Measurements from ENCODE around the gene CCDC148.

The CCDC148 gene

GRCh38 chr2:158179660-158180059 is 276.9 kb downstream of the CCDC148 start:
- no peak overlapping the region for H3K27ac ChIP-seq (ENCODE audit: poor library complexity, severe bottlenecking)
- ATAC-seq (ENCODE audit: low read depth) (peak; percentile 62; the same call in 2 of the 3 replicates), DNase-seq (ENCODE audit: low spot score) (no peak)
- no peaks in the 10 kb centered on the region for H3K27me3 ChIP-seq (ENCODE audit: insufficient read depth, poor library complexity, severe bottlenecking)
- peak; percentile 54 for TF ChIP-seq CTCF (IDR thresholded peaks at IDR 0.05; ENCODE audit: poor library complexity, severe bottlenecking)
- no peak overlapping the region for H3K4me3 ChIP-seq (ENCODE audit: severe bottlenecking)
- H3K4me1 ChIP-seq (ENCODE audit: insufficient read depth, poor library complexity, severe bottlenecking) = no peaks in the 10 kb centered on the region
- H3K36me3 ChIP-seq (ENCODE audit: low read depth) = no peaks in the 10 kb centered on the region
- no peaks in the 10 kb centered on the region for H3K9me3 ChIP-seq (ENCODE audit: severe bottlenecking)

GRCh38 chr2:158178646-158179045 is 277.9 kb downstream of the CCDC148 start:
- H3K27me3 ChIP-seq (ENCODE audit: insufficient read depth, poor library complexity, severe bottlenecking) = no peaks in the 10 kb centered on the region
- H3K9me3 ChIP-seq (ENCODE audit: severe bottlenecking) = no peaks in the 10 kb centered on the region
- no peak overlapping the region for H3K27ac ChIP-seq (ENCODE audit: poor library complexity, severe bottlenecking)
- H3K4me3 ChIP-seq (ENCODE audit: severe bottlenecking) = no peak overlapping the region
- no peaks in the 10 kb centered on the region for H3K36me3 ChIP-seq (ENCODE audit: low read depth)
- H3K4me1 ChIP-seq (ENCODE audit: insufficient read depth, poor library complexity, severe bottlenecking) = no peaks in the 10 kb centered on the region
- no peak for ATAC-seq (ENCODE audit: low read depth)
- no peak for TF ChIP-seq CTCF (IDR thresholded peaks at IDR 0.05; ENCODE audit: poor library complexity, severe bottlenecking)
- DNase-seq (ENCODE audit: low spot score) = no peak

GRCh38 chr2:158174956-158175355 is 281.6 kb downstream of the CCDC148 start:
- Histone ChIP-seq H3K27ac (ENCODE audit: poor library complexity, severe bottlenecking) (no peak overlapping the region), H3K4me1 (ENCODE audit: insufficient read depth, poor library complexity, severe bottlenecking) (no peaks in the 10 kb centered on the region), H3K9me3 (ENCODE audit: severe bottlenecking) (no peaks in the 10 kb centered on the region), H3K27me3 (ENCODE audit: insufficient read depth, poor library complexity, severe bottlenecking) (no peaks in the 10 kb centered on the region), H3K4me3 (ENCODE audit: severe bottlenecking) (no peak overlapping the region), H3K36me3 (ENCODE audit: low read depth) (no peaks in the 10 kb centered on the region)
- no peak for DNase-seq (ENCODE audit: low spot score)
- TF ChIP-seq CTCF (IDR thresholded peaks at IDR 0.05; ENCODE audit: poor library complexity, severe bottlenecking) = no peak
- ATAC-seq (ENCODE audit: low read depth) = no peak

- no peaks in the 10 kb centered on the region for H3K9me3 ChIP-seq (ENCODE audit: severe bottlenecking)
- no peaks in the 10 kb centered on the region for H3K4me1 ChIP-seq (ENCODE audit: insufficient read depth, poor library complexity, severe bottlenecking)
- no peaks in the 10 kb centered on the region for H3K36me3 ChIP-seq (ENCODE audit: low read depth)
- no peaks in the 10 kb centered on the region for H3K27me3 ChIP-seq (ENCODE audit: insufficient read depth, poor library complexity, severe bottlenecking)
- ATAC-seq (ENCODE audit: low read depth) (no peak), DNase-seq (ENCODE audit: low spot score) (no peak)
- no peak for TF ChIP-seq CTCF (IDR thresholded peaks at IDR 0.05; ENCODE audit: poor library complexity, severe bottlenecking)
- no peak overlapping the region for H3K4me3 ChIP-seq (ENCODE audit: severe bottlenecking)
- no peak overlapping the region for H3K27ac ChIP-seq (ENCODE audit: poor library complexity, severe bottlenecking)
Measured at GRCh38 chr2:158174495-158174894, 282.1 kb downstream of the CCDC148 start.

- Histone ChIP-seq H3K27me3 (ENCODE audit: insufficient read depth, poor library complexity, severe bottlenecking) (no peaks in the 10 kb centered on the region), H3K4me3 (ENCODE audit: severe bottlenecking) (no peak overlapping the region), H3K4me1 (ENCODE audit: insufficient read depth, poor library complexity, severe bottlenecking) (no peaks in the 10 kb centered on the region), H3K9me3 (ENCODE audit: severe bottlenecking) (no peaks in the 10 kb centered on the region), H3K27ac (ENCODE audit: poor library complexity, severe bottlenecking) (no peak overlapping the region), H3K36me3 (ENCODE audit: low read depth) (no peaks in the 10 kb centered on the region)
- TF ChIP-seq CTCF (IDR thresholded peaks at IDR 0.05; ENCODE audit: poor library complexity, severe bottlenecking) = no peak
- ATAC-seq (ENCODE audit: low read depth) (no peak), DNase-seq (ENCODE audit: low spot score) (no peak)
Measured at GRCh38 chr2:158172719-158173118, 283.8 kb downstream of the CCDC148 start.
